ENCODE measurements around the gene ITGB1. TPM values are rescaled to one million over a fixed set of nuclear protein-coding genes. Genes with fewer than 3 reads are reported as not detected.

Gene ITGB1
- total and polyA plus RNA-seq, 2 of the 8 experiments (the other 6 are each of a cell fraction or from before 2014, with no cell fraction given) = 82.7 to 321 TPM

- H3K23ac ChIP-seq (ENCODE audit: insufficient read length) = no peak overlapping the region
- H3K79me2 ChIP-seq (ENCODE audit: control insufficient read depth in 1 of 2, insufficient read depth in 2 of 2, low read length in 2 of 2) = no peaks in the 10 kb centered on the region
- no peak overlapping the region for H3K9ac ChIP-seq (replicated peaks in 1 of 4; ENCODE audit: extremely low read depth in 1 of 4, low read depth in 3 of 4, low read length in 3 of 4)
- no peak overlapping the region for H2AK5ac ChIP-seq (ENCODE audit: low read depth, low read length)
- no peak overlapping the region for H3K14ac ChIP-seq (ENCODE audit: insufficient read length)
- no peak overlapping the region for H3K4me3 ChIP-seq (ENCODE audit: extremely low read depth in 1 of 4, insufficient read depth in 2 of 4, low read depth in 3 of 4, low read length in 4 of 4)
- no peak overlapping the region for H3K18ac ChIP-seq (ENCODE audit: extremely low read depth, low read length)
- no peak overlapping the region for H4K91ac ChIP-seq (replicated peaks; ENCODE audit: insufficient read length, low read length)
- H4K5ac ChIP-seq (ENCODE audit: insufficient read length, low read depth, low read length) = no peak overlapping the region
- H3K56ac ChIP-seq (replicated peaks; ENCODE audit: insufficient read length, low read depth, low read length) = no peak overlapping the region
- H3K79me1 ChIP-seq (ENCODE audit: low read depth, low read length) = no peaks in the 10 kb centered on the region
- no peak overlapping the region for H2BK20ac ChIP-seq (ENCODE audit: low read length)
- no peak overlapping the region for H2BK12ac ChIP-seq (ENCODE audit: low read depth, low read length)
- H4K8ac ChIP-seq (ENCODE audit: extremely low read depth, insufficient read depth, low read length) = no peak overlapping the region
- POLR2A ChIA-PET (ENCODE audit: partially characterized antibody) = interaction anchor here (0.6 kb wide), 1 partner anchor 314 kb away, joined by 3 read pairs; no protein-coding TSS in a partner anchor
- H3K23me2 ChIP-seq (ENCODE audit: low read depth, low read length) = no peaks in the 10 kb centered on the region
- no peak overlapping the region for H2AFZ ChIP-seq (ENCODE audit: low read length)
- CTCF ChIA-PET (ENCODE audit: partially characterized antibody) = interaction anchor here (0.7 to 1.1 kb wide), 3 partner anchors 122 to 216 kb away, joined by 3 to 4 read pairs (median 3); no protein-coding TSS in a partner anchor
- no peak overlapping the region for H3K4me2 ChIP-seq (ENCODE audit: insufficient read depth in 1 of 2, low read depth in 2 of 2, low read length in 2 of 2)
- H2BK15ac ChIP-seq (ENCODE audit: low read length) = no peak overlapping the region
- no peaks in the 10 kb centered on the region for H3K9me3 ChIP-seq (ENCODE audit: insufficient read depth in 2 of 2, low read depth in 1 of 2, low read length in 1 of 2)
- no peaks in the 10 kb centered on the region for H4K20me1 ChIP-seq (replicated peaks in 1 of 2; ENCODE audit: control insufficient read depth in 1 of 2, insufficient read depth in 2 of 2, low read length in 2 of 2)
- no peaks in the 10 kb centered on the region for H3K36me3 ChIP-seq (ENCODE audit: control insufficient read depth in 2 of 4, insufficient read depth in 4 of 4, low read length in 3 of 4)
- WGBS, 2 experiments (ENCODE audit: extremely low coverage in 1 of 2, insufficient coverage in 1 of 2, insufficient read length in 1 of 2, insufficient replicate concordance in 2 of 2, low coverage in 1 of 2, low lambda C conversion rate in 2 of 2, missing lambda C conversion rate in 1 of 2) = 86% methylated on average over 7 of the region's 7 CpGs; no CpG with 5 or more reads in 1 of the 2 experiments
- peaks cover 0 to 3% (median under 1%) of the 10 kb centered on the region in 4 experiments; a peak in 1 of 7 replicates for H3K4me1 ChIP-seq (replicated peaks in 1 of 4; ENCODE audit: control insufficient read depth in 3 of 4, insufficient read depth in 4 of 4, low read length in 3 of 4)
- no peak overlapping the region for H2BK120ac ChIP-seq (replicated peaks; ENCODE audit: low read depth, low read length)
- H3K27ac ChIP-seq (ENCODE audit: low read depth, low read length) = no peak overlapping the region
- no peak overlapping the region for H2BK5ac ChIP-seq (ENCODE audit: low read depth, low read length)
- FAIRE-seq (no peak), DNase-seq (ENCODE audit: low read depth in 1 of 2, low spot score in 2 of 2) (no peak)
- H3K4ac ChIP-seq (replicated peaks; ENCODE audit: insufficient read length, low read depth, low read length) = no peak overlapping the region
- no peaks in the 10 kb centered on the region for H3K27me3 ChIP-seq (replicated peaks in 1 of 4; ENCODE audit: control insufficient read depth in 3 of 4, extremely low read depth in 1 of 4, insufficient read depth in 3 of 4, low read length in 3 of 4)
- TF ChIP-seq EZH2 (IDR thresholded peaks at IDR 0.05; ENCODE audit: low read depth, low read length, severe bottlenecking) (no peak), NRF1 (IDR thresholded peaks at IDR 0.05; ENCODE audit: low read depth, low read length) (no peak), YY1 (IDR thresholded peaks at IDR 0.05; ENCODE audit: low read depth, low read length) (no peak), TAF1 (IDR thresholded peaks at IDR 0.05; ENCODE audit: low read depth, low read length) (no peak), CHD2 (IDR thresholded peaks at IDR 0.05; ENCODE audit: low read length) (no peak), CREB1 (IDR thresholded peaks at IDR 0.05) (no peak), EP300 (IDR thresholded peaks at IDR 0.05; ENCODE audit: borderline replicate concordance in 1 of 2, low read depth in 2 of 2, low read length in 2 of 2) (no peak), TAF7 (optimal IDR thresholded peaks at IDR 0.05; ENCODE audit: borderline replicate concordance, low read depth, low read length) (no peak), POU5F1 (IDR thresholded peaks at IDR 0.05; ENCODE audit: low read depth, low read length) (no peak), CBX5 (IDR thresholded peaks at IDR 0.05; ENCODE audit: low read depth, low read length) (no peak), NANOG (IDR thresholded peaks at IDR 0.05; ENCODE audit: insufficient read depth, low read depth, low read length, poor library complexity, severe bottlenecking) (no peak), SP4 (IDR thresholded peaks at IDR 0.05; ENCODE audit: low read length) (no peak), SUZ12 (IDR thresholded peaks at IDR 0.05; ENCODE audit: low read length) (no peak), USF2 (IDR thresholded peaks at IDR 0.05; ENCODE audit: low read length) (no peak)
These were observed 70.5 kb downstream of the ITGB1 start for GRCh38 chr10:32887481-32887880.

Data from H1 (cell line).